ENCODE results near the gene UVRAG. TPM values are rescaled to one million over a fixed set of nuclear protein-coding genes. Genes with fewer than 3 reads are reported as not detected.
"Not testable (repeated sequence)": the region's sequence is repeated elsewhere in the genome, so short reads cannot be mapped to it uniquely, and the experiment has no call there.

Gene UVRAG
- total RNA-seq, 1 experiment from 2014 or later = 16.4 TPM

DNA sequence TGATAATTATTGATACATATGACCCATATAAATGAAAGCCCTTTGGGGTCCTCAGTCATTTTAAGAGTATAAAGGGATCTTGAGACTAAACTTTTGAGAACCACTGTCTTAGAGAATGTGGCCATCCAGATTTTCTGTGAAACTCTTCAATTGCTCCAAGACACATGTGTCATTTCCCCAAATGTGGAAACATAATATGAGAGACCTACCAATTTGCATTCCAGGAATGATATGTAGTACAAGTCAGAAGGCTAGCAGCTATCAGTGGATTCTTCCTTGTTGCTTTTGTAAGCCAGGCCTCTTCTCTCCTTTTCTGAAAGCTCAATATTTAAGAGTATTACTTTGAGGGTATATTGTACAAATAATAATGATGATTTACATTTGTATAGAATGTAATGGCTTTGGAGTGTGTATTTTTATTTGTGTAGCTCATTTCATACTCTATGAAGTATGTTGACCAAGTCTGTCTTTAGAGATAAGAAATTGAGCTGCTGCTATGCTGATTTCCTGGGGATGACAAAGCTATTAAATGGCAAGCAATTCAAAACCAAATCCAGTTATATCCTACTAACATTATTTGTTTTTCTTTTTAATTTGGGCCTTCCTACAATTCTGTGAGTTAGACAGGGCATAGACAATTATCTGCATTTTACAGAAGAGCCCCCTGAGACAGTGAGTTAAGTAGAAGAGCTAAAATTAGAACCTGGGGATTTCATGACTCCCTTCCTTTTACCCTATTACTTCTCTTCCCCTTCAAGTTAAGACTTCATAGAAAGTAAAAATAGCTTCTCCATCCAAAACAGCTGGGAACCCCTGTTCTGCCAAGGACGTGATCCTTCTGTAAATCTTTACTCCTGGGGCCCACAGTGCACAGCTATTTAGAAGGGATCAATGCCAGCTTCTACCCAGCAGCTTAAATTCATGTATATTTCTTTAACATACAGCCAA, 259.4 kb downstream of the UVRAG start:
- Histone ChIP-seq H3K27me3 (ENCODE audit: control insufficient read depth, insufficient read depth, low read length) (no peaks in the 10 kb centered on the region), H3K36me3 (replicated peaks; ENCODE audit: control insufficient read depth, insufficient read depth, low read length) (no peaks in the 10 kb centered on the region), H3K4me3 (ENCODE audit: insufficient read depth, low read depth, low read length) (no peak overlapping the region)
- no peak for DNase-seq

DNA sequence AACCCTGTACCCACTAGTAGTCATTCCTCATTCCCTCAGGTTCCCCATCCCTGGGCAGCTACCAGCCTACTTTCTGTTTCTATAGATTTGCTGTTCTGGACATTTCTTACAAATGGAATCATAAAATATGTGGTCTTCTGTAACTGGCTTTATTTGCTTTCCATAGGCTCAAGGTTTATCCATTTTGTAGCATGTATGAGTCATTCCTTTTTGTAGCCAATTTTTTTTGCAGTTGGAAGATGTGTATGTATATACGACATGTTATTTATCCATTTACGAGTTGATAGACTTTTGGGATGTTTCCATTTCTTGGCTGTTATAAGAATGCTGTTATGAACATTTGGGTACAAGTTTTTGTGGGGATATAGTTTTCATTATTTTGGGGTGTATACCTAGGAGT, 260.7 kb downstream of the UVRAG start:
- Histone ChIP-seq H3K4me3 (ENCODE audit: insufficient read depth, low read depth, low read length) (no peak overlapping the region), H3K27me3 (ENCODE audit: control insufficient read depth, insufficient read depth, low read length) (no peaks in the 10 kb centered on the region), H3K36me3 (replicated peaks; ENCODE audit: control insufficient read depth, insufficient read depth, low read length) (no peaks in the 10 kb centered on the region)
- DNase-seq = no peak

GRCh38 chr11:76076253-76076652, 261.2 kb downstream of the UVRAG start:
- H3K4me3 ChIP-seq (ENCODE audit: insufficient read depth, low read depth, low read length); H3K36me3 ChIP-seq (replicated peaks; ENCODE audit: control insufficient read depth, insufficient read depth, low read length); H3K27me3 ChIP-seq (ENCODE audit: control insufficient read depth, insufficient read depth, low read length); DNase-seq: not testable (repeated sequence)

GRCh38 chr11:76076749-76077148, 261.7 kb downstream of the UVRAG start:
- Histone ChIP-seq H3K27me3 (ENCODE audit: control insufficient read depth, insufficient read depth, low read length) (no peaks in the 10 kb centered on the region), H3K36me3 (replicated peaks; ENCODE audit: control insufficient read depth, insufficient read depth, low read length) (no peaks in the 10 kb centered on the region)
- no peak for DNase-seq

DNA sequence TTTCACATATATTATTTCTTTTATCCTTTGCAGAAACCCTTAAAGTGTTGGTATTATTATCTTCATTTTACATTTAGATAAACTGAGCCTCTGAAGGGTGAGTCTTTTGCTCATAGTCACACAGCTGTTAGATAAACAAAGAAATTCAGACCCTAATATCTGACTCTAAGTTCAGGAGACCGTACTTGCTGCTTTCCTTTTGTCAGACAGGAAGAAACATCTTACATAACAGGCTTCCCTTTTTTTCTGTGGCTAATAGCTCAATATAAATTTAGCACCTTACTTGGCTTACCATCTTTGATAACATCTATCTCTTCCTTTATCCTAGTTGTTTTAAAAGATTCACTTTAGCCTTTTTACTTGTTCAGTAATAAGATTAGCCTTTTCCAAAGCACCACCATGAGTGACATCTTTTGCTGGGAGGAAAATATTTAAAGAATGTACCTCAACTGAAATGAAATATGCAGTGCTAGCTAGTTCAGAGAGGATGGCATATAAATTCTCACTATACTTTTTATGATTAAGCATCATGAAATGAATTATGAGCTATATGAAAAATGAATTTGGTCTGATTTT, 262.7 kb downstream of the UVRAG start:
- no peak overlapping the region for H3K4me3 ChIP-seq (ENCODE audit: insufficient read depth, low read depth, low read length)
- no peaks in the 10 kb centered on the region for H3K27me3 ChIP-seq (ENCODE audit: control insufficient read depth, insufficient read depth, low read length)
- no peak for DNase-seq
- H3K36me3 ChIP-seq (replicated peaks; ENCODE audit: control insufficient read depth, insufficient read depth, low read length) = no peaks in the 10 kb centered on the region

More at GRCh38 chr11:76076749-76077148, 261.7 kb downstream of the UVRAG start:
- H3K4me3 ChIP-seq (ENCODE audit: insufficient read depth, low read depth, low read length) = no peak overlapping the region

DNA sequence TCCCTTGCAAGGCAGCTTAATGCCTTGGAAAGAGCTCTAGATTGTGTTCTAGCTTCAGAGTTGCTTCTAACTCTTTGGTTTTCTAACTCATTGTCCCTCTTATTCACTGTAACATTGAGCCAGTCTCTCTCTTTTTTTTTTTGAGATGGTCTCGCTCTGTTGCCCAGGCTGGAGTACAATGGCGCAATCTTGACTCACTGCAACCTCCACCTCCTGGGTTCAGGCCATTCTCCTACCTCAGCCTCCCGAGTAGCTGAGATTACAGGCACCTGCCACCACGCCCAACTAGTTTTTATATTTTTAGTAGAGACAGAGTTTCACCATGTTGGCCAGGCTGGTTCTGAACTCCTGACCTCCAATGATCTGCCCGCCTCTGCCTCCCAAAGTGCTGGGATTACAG, 266.1 kb downstream of the UVRAG start:
- not testable (repeated sequence) for H3K36me3 ChIP-seq (replicated peaks; ENCODE audit: control insufficient read depth, insufficient read depth, low read length); DNase-seq; H3K4me3 ChIP-seq (ENCODE audit: insufficient read depth, low read depth, low read length); H3K27me3 ChIP-seq (ENCODE audit: control insufficient read depth, insufficient read depth, low read length)

- no peaks in the 10 kb centered on the region for H3K36me3 ChIP-seq (replicated peaks; ENCODE audit: control insufficient read depth, insufficient read depth, low read length)
- no peak overlapping the region for H3K4me3 ChIP-seq (ENCODE audit: insufficient read depth, low read depth, low read length)
- DNase-seq = no peak
- H3K27me3 ChIP-seq (ENCODE audit: control insufficient read depth, insufficient read depth, low read length) = no peaks in the 10 kb centered on the region
Observed at GRCh38 chr11:76083563-76084451, 268.8 kb downstream of the UVRAG start.

DNA sequence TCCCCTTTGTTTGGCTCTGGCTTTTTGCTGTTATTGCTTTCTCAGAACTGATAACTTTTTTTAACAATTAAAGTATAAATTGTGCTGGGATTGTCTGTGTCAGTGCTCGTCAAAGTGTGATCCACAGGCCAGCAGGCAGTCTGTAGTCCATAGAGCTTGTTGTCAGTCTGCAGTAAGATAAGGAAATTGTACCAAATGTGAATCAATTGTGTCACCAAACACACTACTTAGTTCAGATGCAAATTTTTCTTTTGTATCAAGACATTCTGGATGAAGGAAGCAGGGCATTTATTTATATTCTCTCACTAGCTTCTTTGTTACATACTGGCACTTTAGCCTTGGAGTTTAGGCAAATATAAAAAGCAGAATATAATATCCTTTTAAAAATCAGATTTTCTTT, 270.3 kb downstream of the UVRAG start:
- Histone ChIP-seq H3K36me3 (replicated peaks; ENCODE audit: control insufficient read depth, insufficient read depth, low read length) (no peaks in the 10 kb centered on the region), H3K4me3 (ENCODE audit: insufficient read depth, low read depth, low read length) (no peak overlapping the region), H3K27me3 (ENCODE audit: control insufficient read depth, insufficient read depth, low read length) (no peaks in the 10 kb centered on the region)
- DNase-seq = no peak

DNA sequence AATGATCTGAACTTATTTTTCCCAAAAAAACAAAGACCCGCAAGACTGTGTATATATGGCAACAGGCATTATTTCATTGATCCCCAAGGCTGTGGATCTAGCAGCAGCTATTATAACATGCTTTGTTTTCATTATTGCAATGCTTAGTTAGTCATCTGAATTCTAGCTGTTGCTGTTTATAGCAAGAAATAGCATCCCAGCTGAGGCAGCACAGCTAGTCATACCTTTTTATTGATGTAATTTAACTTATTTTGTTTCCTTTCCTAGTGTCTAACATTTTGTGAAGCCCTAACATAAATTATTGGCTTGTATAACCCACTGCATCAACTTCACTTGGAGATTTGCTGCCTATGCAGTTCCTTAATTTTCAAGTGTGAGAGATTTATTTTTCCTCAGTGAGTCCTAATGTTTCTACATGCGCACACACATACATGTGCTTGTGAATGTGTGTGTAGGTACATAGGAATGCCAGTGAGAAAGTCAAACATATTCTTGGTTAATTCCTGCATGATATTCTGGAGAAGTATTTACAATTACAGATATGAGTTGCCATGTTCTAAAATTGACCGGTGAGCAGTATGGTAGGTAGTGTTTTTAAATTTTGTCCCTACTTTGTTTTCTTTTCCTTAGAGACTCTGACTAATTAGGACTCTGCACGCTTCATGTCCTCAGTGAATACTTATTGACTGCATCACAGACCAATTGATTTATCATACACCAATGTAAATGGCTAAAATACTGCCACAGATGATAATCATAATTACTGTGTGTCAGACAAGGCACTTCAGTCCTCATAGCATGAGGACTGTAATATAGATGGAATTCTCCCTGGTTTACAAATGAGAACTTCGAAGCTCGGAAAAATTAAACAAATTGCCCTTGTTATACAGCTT, 272.0 kb downstream of the UVRAG start:
- H3K4me3 ChIP-seq (ENCODE audit: insufficient read depth, low read depth, low read length) = no peak overlapping the region
- H3K36me3 ChIP-seq (replicated peaks; ENCODE audit: control insufficient read depth, insufficient read depth, low read length) = no peaks in the 10 kb centered on the region
- H3K27me3 ChIP-seq (ENCODE audit: control insufficient read depth, insufficient read depth, low read length) = no peaks in the 10 kb centered on the region
- no peak for DNase-seq

DNA sequence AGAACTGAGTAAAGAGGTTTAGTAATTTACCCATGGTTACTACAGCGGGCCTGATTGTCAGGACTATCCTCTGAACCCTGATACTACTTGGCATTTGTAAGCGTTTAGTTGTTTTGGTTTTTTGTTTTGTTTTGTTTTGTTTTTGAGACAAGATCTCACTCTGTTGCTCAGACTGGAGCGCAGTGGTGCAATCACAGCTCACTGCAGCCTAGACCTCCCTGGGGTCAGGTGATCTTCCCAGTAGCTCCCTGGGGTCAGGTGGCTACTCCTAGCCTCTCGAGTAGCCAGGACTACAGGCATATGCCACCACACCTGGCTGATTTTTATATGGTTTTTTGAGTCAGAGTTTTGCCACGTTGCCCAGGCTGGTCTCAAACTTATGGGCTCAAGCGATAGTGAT, 272.7 kb downstream of the UVRAG start:
- Histone ChIP-seq H3K27me3 (ENCODE audit: control insufficient read depth, insufficient read depth, low read length) (no peaks in the 10 kb centered on the region), H3K36me3 (replicated peaks; ENCODE audit: control insufficient read depth, insufficient read depth, low read length) (no peaks in the 10 kb centered on the region), H3K4me3 (ENCODE audit: insufficient read depth, low read depth, low read length) (no peak overlapping the region)
- DNase-seq = no peak

- Histone ChIP-seq H3K27me3 (ENCODE audit: control insufficient read depth, insufficient read depth, low read length) (no peaks in the 10 kb centered on the region), H3K4me3 (ENCODE audit: insufficient read depth, low read depth, low read length) (no peak overlapping the region), H3K36me3 (replicated peaks; ENCODE audit: control insufficient read depth, insufficient read depth, low read length) (no peaks in the 10 kb centered on the region)
- no peak for DNase-seq
Observed at GRCh38 chr11:76088511-76088910, 273.5 kb downstream of the UVRAG start.

- Histone ChIP-seq H3K4me3 (ENCODE audit: insufficient read depth, low read depth, low read length) (no peak overlapping the region), H3K27me3 (ENCODE audit: control insufficient read depth, insufficient read depth, low read length) (no peaks in the 10 kb centered on the region), H3K36me3 (replicated peaks; ENCODE audit: control insufficient read depth, insufficient read depth, low read length) (no peaks in the 10 kb centered on the region)
- DNase-seq = no peak
Observed at GRCh38 chr11:76090174-76090573, 275.2 kb downstream of the UVRAG start.

DNA sequence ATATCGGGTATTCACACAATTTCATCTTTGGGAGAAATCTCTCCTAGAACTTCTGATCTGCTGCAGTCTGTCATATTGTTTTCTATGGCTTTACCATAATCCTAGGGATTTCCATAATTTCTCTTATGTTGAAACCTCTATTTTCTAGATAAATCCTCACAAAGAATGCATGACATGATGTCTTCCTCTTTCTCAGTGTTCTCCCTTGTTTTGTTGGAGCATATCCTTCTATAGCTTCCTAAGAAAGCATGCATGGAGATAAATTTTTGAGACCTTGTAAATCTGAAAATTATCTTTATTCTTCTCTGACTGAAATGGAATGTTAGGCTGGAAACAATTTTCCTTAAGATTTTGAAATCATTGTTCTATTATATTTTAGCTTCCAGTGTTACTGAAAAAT, 275.8 kb downstream of the UVRAG start:
- no peak overlapping the region for H3K4me3 ChIP-seq (ENCODE audit: insufficient read depth, low read depth, low read length)
- H3K36me3 ChIP-seq (replicated peaks; ENCODE audit: control insufficient read depth, insufficient read depth, low read length) = no peaks in the 10 kb centered on the region
- no peak for DNase-seq
- H3K27me3 ChIP-seq (ENCODE audit: control insufficient read depth, insufficient read depth, low read length) = no peaks in the 10 kb centered on the region

DNA sequence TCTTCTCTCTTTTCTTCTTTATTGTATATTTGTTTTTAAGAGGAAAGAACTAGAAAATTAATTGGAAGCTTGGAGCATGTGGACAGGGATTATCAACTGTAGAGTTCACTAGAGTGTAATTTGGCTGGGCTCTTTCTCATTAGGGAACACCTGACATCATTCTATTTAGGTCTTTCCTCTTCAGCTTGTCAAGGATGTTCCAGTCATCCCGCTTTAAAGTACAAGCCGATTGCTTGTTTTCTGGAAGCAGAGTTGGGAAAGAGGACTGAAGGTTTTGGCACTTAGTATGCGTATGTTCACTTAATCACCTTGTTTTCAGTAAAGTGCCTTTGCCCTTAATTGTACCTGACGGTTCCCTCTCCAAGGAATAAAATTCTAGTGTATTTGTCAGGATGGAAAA, 279.7 kb downstream of the UVRAG start:
- Histone ChIP-seq H3K36me3 (replicated peaks; ENCODE audit: control insufficient read depth, insufficient read depth, low read length) (no peaks in the 10 kb centered on the region), H3K4me3 (ENCODE audit: insufficient read depth, low read depth, low read length) (no peak overlapping the region), H3K27me3 (ENCODE audit: control insufficient read depth, insufficient read depth, low read length) (no peaks in the 10 kb centered on the region)
- DNase-seq = no peak

Data from H7 (cell line).